Psoas muscle (tissue), 8 donors: ENCODE data around the gene PNPLA5. TPM values are rescaled to one million over a fixed set of nuclear protein-coding genes. Genes with fewer than 3 reads are reported as not detected.

Experiments used
- ATAC-seq, 4 donors: fragments of 200-7000 bp; cut with Tn5 transposase; one replicate each; pipeline ENCODE4 v1.9.1; 2020; ENCODE audit warnings: moderate library complexity in 3 of 4, mild to moderate bottlenecking in 2 of 4
- DNase-seq, 2 donors: peaks; one replicate each; pipeline ENCODE4 v3.0.0-alpha.2; 2020
- H3K27ac ChIP-seq: fragments of 200-600 bp; one replicate; pipeline ENCODE4 v1.8.0; 2022
- H3K27me3 ChIP-seq, 3 donors: fragments of 200-600 bp in 1 of 3; one replicate each; pipeline versions ENCODE4 v1.6.1 to v1.8.0; 2013 to 2022; ENCODE audit warnings: low read length in 2 of 3, mild to moderate bottlenecking in 2 of 3, moderate library complexity in 1 of 3; ENCODE audit not compliant: insufficient read depth in 3 of 3
- H3K36me3 ChIP-seq, 2 donors: fragments of 200-600 bp in 1 of 2; one replicate each; pipeline versions ENCODE4 v1.6.1 to v1.8.0; 2013 to 2022; ENCODE audit warnings: low read depth in 1 of 2, mild to moderate bottlenecking in 1 of 2, moderate library complexity in 1 of 2; ENCODE audit not compliant: insufficient read depth in 1 of 2
- H3K4me1 ChIP-seq: fragments of 200-600 bp; one replicate; pipeline ENCODE4 v1.8.0; 2022
- H3K4me3 ChIP-seq: fragments of 200-600 bp; one replicate; pipeline ENCODE4 v1.8.0; 2022; ENCODE audit warnings: mild to moderate bottlenecking
- H3K9me3 ChIP-seq: fragments of 200-600 bp; one replicate; pipeline ENCODE4 v1.8.0; 2022
- WGBS, 3 donors: extraction: QIAGEN DNeasy Blood & Tissue Kit; methylation state at CpG; one replicate each; pipeline versions ENCODE4 v1.1.6 to v1.1.7; 2013; 5-methylcytosine and 5-hydroxymethylcytosine counted together
- intact Hi-C, 2 donors: fragments of 100-400 bp; cut with DNase I; formaldehyde crosslinking; loops; one replicate each; pipeline versions ENCODE4 v1.11.0 to v1.14.2; 2022
- polyA plus RNA-seq, 3 donors: library from polyadenylated mRNA; stranded (reverse); fragments of 200-250 nt; gene quantifications; one replicate each; pipeline ENCODE4 v1.2.3, GENCODE V29; 2013
- total RNA-seq, 4 donors: library from RNA; stranded (reverse); fragmentation: NEBNext Ultra II Directional in 2 of 4; extraction: Animal tissue kit (Norgen Biotek cat#: 25700) in 2 of 4; gene quantifications; one replicate each; pipeline versions ENCODE4 v1.2.1 to v1.2.4, GENCODE V29; 2021 to 2023
- TF ChIP-seq, protein P1 (sequence below): fragments of 200-600 bp; IDR thresholded peaks from one replicate; pipeline ENCODE4 v1.8.0; 2022; ENCODE audit warnings: antibody characterized with exemption
- donor health status: healthy with polysubstance abuse.
- donor health status: DM: no; HTN: no; CAD: no; lungs with moderate emphysema.
- donor health status: Bipolar disorder and iron deficiency.
- donor health status: healthy.
- donor health status: DM: yes; HTN: yes; CAD: no.
- donor health status: DM: no; HTN: no; CAD: no.
- donor health status: DM: no; HTN: no; CAD: no.
- donor health status: DM: yes; HTN: yes; CAD: no.

PNPLA5 gene
- total and polyA plus RNA-seq, 7 donors: 0.01 to 0.18 TPM; not detected in 5

DNA sequence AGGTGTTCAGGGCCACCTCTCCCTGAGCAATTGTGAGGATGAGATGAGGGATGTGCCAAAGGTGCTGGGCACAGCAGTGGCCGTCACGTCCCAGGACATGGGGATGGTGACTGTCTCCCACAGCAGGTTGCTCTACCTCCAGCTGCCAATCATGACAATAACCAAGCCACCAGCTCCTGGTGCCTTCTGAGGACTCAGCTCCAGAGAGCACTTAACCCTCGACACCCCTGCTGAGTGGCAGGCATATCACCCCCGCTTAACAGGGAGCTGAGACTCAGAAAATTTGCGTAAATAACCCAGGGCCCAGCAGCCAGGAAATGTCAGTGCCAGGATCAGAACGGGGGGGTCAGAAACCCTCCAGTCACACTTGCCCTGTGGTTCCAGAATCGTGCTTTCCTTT, 8.4 kb upstream of the PNPLA5 start:
- DNase-seq: no peak

DNA sequence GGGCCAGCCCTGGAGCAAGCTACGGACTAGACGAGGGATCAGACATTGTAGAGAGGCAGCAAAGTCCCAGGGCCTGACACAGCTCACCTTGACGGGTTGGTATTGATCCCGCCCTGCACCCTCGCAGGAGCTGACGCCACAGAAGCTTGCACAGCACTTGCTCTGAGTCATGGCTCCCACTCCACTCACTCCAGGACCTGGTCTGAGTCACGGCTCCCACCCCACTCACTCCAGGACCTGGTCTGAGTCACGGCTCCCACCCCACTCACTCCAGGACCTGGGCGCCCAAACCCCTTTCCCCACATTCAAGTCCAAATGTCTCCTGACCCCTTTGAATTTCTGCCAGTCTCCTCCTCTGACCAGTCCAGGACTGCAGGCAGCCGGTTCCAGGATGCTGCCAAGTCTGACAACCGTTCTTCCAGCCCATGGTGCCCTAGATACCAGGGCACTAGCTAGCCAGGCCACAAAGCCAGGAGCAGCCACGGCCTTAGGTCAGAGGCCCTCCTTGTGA, 6.0 kb upstream of the PNPLA5 start:
- no peak for DNase-seq
- Histone ChIP-seq H3K4me3 (no peak overlapping the region), H3K27me3 (peaks cover 0 to 20% (median 0%) of the 10 kb centered on the region in 3 donors), H3K9me3 (no peaks in the 10 kb centered on the region), H3K27ac (no peak overlapping the region), H3K4me1 (no peaks in the 10 kb centered on the region), H3K36me3 (no peaks in the 10 kb centered on the region)
- intact Hi-C loops: no loop called here
- 44 to 51% (median 46%) methylated on average over 12 of the region's 12 CpGs for WGBS, 3 donors
- TF ChIP-seq, protein P1, sequence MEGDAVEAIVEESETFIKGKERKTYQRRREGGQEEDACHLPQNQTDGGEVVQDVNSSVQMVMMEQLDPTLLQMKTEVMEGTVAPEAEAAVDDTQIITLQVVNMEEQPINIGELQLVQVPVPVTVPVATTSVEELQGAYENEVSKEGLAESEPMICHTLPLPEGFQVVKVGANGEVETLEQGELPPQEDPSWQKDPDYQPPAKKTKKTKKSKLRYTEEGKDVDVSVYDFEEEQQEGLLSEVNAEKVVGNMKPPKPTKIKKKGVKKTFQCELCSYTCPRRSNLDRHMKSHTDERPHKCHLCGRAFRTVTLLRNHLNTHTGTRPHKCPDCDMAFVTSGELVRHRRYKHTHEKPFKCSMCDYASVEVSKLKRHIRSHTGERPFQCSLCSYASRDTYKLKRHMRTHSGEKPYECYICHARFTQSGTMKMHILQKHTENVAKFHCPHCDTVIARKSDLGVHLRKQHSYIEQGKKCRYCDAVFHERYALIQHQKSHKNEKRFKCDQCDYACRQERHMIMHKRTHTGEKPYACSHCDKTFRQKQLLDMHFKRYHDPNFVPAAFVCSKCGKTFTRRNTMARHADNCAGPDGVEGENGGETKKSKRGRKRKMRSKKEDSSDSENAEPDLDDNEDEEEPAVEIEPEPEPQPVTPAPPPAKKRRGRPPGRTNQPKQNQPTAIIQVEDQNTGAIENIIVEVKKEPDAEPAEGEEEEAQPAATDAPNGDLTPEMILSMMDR: no peak
- ATAC-seq: peak in 3 of 4 donors; percentile 44 to 57 (median 54)

More for the DNA sequence above, 8.4 kb upstream of the PNPLA5 start:
- intact Hi-C loops: no loop called here
- no peaks in the 10 kb centered on the region for H3K36me3 ChIP-seq
- H3K9me3 ChIP-seq: no peaks in the 10 kb centered on the region
- peaks cover 0 to 19% (median 0%) of the 10 kb centered on the region in 3 donors for H3K27me3 ChIP-seq
- H3K27ac ChIP-seq: no peak overlapping the region
- H3K4me1 ChIP-seq: no peaks in the 10 kb centered on the region
- no peak overlapping the region for H3K4me3 ChIP-seq
- WGBS, 3 donors: 53 to 60% (median 57%) methylated on average over 7 of the region's 7 CpGs
- ATAC-seq: no peak
- TF ChIP-seq, protein P1: no peak

DNA sequence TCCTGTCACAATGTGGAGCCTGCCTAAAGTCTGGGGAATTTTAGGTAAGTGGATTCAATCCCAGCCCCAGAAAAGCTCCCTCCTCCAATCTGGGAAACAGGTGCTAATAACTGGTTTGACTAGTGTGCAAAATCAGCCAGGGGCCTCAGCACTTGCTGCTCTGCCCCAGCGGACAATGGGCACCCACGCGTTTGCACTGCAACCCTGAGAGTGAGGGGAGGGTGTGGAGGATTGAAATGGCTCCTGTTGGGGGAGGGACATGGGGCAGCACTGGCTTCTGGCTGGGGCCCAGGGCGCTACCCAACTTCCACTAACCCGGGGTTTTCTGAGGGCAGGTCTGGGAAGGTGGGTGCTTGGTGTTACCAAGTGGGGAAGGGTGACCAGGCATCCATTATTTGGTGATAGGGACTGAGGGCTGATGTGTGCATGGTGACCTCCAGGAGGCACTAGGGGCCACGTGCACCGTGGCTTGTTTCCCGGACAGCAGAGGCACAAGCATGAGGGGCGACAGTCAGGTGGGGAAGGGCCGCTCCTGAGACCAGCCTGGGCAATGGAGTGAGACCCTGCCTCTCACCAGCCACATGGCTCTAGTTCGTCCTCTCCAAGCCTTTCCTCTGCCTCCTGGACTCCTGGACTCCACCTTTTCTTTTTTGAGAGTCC, 4.3 kb upstream of the PNPLA5 start:
- no peaks in the 10 kb centered on the region for H3K9me3 ChIP-seq
- H3K36me3 ChIP-seq: no peaks in the 10 kb centered on the region
- TF ChIP-seq, protein P1: no peak
- H3K27ac ChIP-seq: no peak overlapping the region
- H3K4me1 ChIP-seq: no peaks in the 10 kb centered on the region
- no peak overlapping the region for H3K4me3 ChIP-seq
- ATAC-seq: no peak
- peaks cover 4 to 36% (median 10%) of the 10 kb centered on the region in 3 donors for H3K27me3 ChIP-seq
- DNase-seq: no peak
- intact Hi-C loops: no loop called here
- 44 to 51% (median 48%) methylated on average over 9 to 11 of the region's 11 CpGs for WGBS, 3 donors

DNA sequence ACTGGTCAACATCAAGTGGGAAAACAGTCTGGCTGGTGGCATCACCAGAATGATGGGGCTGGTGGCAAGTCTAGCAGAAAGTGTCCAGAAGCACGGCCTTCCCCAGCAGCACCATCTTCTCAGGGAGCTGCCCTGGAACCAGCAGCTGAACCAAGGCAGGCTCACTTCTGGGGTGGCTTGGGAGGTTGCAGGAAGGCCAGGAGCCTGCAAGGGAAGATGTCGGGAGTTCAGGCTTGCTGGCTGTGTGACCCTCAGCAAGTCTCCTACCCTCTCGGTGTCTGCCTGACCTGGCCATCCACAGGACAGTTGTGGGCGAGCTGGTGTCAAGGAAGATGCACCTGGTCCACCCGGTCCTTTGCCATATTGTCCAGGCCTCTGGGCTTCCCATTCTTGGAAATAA, 2.3 kb upstream of the PNPLA5 start:
- Histone ChIP-seq H3K27me3 (peaks cover 4 to 53% (median 17%) of the 10 kb centered on the region in 3 donors), H3K36me3 (no peaks in the 10 kb centered on the region), H3K4me3 (no peak overlapping the region), H3K27ac (no peak overlapping the region), H3K4me1 (no peaks in the 10 kb centered on the region), H3K9me3 (no peaks in the 10 kb centered on the region)
- ATAC-seq (no peak), DNase-seq (peak in 1 of 2 donors; percentile 26)
- TF ChIP-seq, protein P1: no peak
- WGBS, 3 donors: 81 to 93% (median 83%) methylated on average over 5 of the region's 5 CpGs
- intact Hi-C loops: no loop called here
